ENCODE data around the gene FNDC3A. TPM values are rescaled to one million over a fixed set of nuclear protein-coding genes. Genes with fewer than 3 reads are reported as not detected.

FNDC3A gene

DNA sequence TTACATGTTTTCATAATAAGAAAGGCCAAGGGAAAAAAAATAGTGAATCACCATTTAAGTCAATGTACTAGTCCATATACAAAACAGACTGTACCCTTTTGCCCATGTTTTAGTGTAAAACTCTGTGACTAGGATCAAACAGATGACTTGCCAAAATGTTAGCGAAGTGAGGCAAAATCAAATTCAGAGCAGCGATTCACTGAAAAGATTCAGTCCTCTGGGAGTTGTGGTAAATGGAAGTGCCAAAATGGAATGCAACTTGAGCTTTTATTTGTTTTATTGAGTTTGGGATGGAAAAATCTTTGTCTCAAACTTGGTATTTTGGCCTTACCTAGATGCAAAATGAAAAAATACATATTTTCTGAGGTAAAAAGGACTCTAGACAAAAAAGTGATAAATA is 281.1 kb downstream of the FNDC3A start:
- no peak overlapping the region for H4K8ac ChIP-seq (ENCODE audit: low read depth, low read length)
- H3K4ac ChIP-seq (ENCODE audit: low read length), result no peak overlapping the region

GRCh38 chr13:49258089-49258796 is 282.5 kb downstream of the FNDC3A start:
- H3K36me3 ChIP-seq (replicated peaks in 1 of 2; ENCODE audit: control insufficient read depth in 2 of 2, insufficient read depth in 2 of 2, low read length in 2 of 2), result peaks cover 7 to 35% of the 10 kb centered on the region in 2 donors

More for the DNA sequence above, 281.1 kb downstream of the FNDC3A start:
- Histone ChIP-seq H3K27ac (replicated peaks; ENCODE audit: low read length) (no peak overlapping the region), H3K9ac (ENCODE audit: low read depth, low read length, poor library complexity) (no peak overlapping the region), H2BK12ac (ENCODE audit: low read length) (no peak overlapping the region), H3K23ac (ENCODE audit: low read depth, low read length, poor library complexity) (no peak overlapping the region), H3K14ac (ENCODE audit: low read length) (no peak overlapping the region), H3K4me2 (ENCODE audit: insufficient read depth, low read length, poor library complexity, severe bottlenecking) (no peak overlapping the region), H2BK5ac (ENCODE audit: low read length) (no peak overlapping the region), H3K9me3 (replicated peaks in 1 of 2; ENCODE audit: control insufficient read depth in 2 of 2, insufficient read depth in 1 of 2, low read depth in 1 of 2, low read length in 2 of 2) (no peaks in the 10 kb centered on the region), H2AFZ (ENCODE audit: low read length) (no peak overlapping the region), H3K4me1 (ENCODE audit: control insufficient read depth in 2 of 2, insufficient read depth in 1 of 2, low read depth in 1 of 2, low read length in 2 of 2) (no peaks in the 10 kb centered on the region), H2BK120ac (ENCODE audit: low read depth, low read length) (no peak overlapping the region), H3K18ac (ENCODE audit: low read length) (no peak overlapping the region), H2BK15ac (ENCODE audit: low read length) (no peak overlapping the region), H3K4me3 (ENCODE audit: low read length in 2 of 2) (no peak overlapping the region), H3K36me3 (replicated peaks in 1 of 2; ENCODE audit: control insufficient read depth in 2 of 2, insufficient read depth in 2 of 2, low read length in 2 of 2) (peaks cover 9 to 35% of the 10 kb centered on the region in 2 donors), H2AK5ac (ENCODE audit: low read depth, low read length) (no peak overlapping the region), H4K91ac (ENCODE audit: low read depth, low read length, poor library complexity) (no peak overlapping the region), H3K79me1 (ENCODE audit: low read depth, low read length) (no peaks in the 10 kb centered on the region), H3K27me3 (ENCODE audit: control insufficient read depth in 3 of 3, insufficient read depth in 3 of 3, low read depth in 1 of 3, low read length in 3 of 3) (no peaks in the 10 kb centered on the region)
- no peak for DNase-seq (ENCODE audit: low spot score)
- no CpG with 5 or more reads among the region's 2 CpGs for WGBS, 2 donors (ENCODE audit: extremely low coverage in 2 of 2, insufficient read length in 2 of 2, insufficient replicate concordance in 1 of 2)

More at GRCh38 chr13:49258089-49258796, 282.5 kb downstream of the FNDC3A start:
- no peak overlapping the region for H2BK15ac ChIP-seq (ENCODE audit: low read length)
- H3K14ac ChIP-seq (ENCODE audit: low read length), result no peak overlapping the region
- H2AK5ac ChIP-seq (ENCODE audit: low read depth, low read length), result no peak overlapping the region
- no peak overlapping the region for H4K8ac ChIP-seq (ENCODE audit: low read depth, low read length)
- no peak overlapping the region for H2BK120ac ChIP-seq (ENCODE audit: low read depth, low read length)
- no peak overlapping the region for H3K4me3 ChIP-seq (ENCODE audit: low read length in 2 of 2)
- no peak overlapping the region for H2BK12ac ChIP-seq (ENCODE audit: low read length)
- H3K79me1 ChIP-seq (ENCODE audit: low read depth, low read length), result no peaks in the 10 kb centered on the region
- H3K27ac ChIP-seq (replicated peaks; ENCODE audit: low read length), result no peak overlapping the region
- no peaks in the 10 kb centered on the region for H3K9me3 ChIP-seq (replicated peaks in 1 of 2; ENCODE audit: control insufficient read depth in 2 of 2, insufficient read depth in 1 of 2, low read depth in 1 of 2, low read length in 2 of 2)
- no peaks in the 10 kb centered on the region for H3K27me3 ChIP-seq (ENCODE audit: control insufficient read depth in 3 of 3, insufficient read depth in 3 of 3, low read depth in 1 of 3, low read length in 3 of 3)
- H4K91ac ChIP-seq (ENCODE audit: low read depth, low read length, poor library complexity), result no peak overlapping the region
- no peak overlapping the region for H2BK5ac ChIP-seq (ENCODE audit: low read length)
- no peak overlapping the region for H3K4ac ChIP-seq (ENCODE audit: low read length)
- no peak overlapping the region for H3K23ac ChIP-seq (ENCODE audit: low read depth, low read length, poor library complexity)
- no peak overlapping the region for H3K18ac ChIP-seq (ENCODE audit: low read length)
- no peak overlapping the region for H3K4me2 ChIP-seq (ENCODE audit: insufficient read depth, low read length, poor library complexity, severe bottlenecking)
- no peak overlapping the region for H2AFZ ChIP-seq (ENCODE audit: low read length)
- 100% methylated on average over 2 of the region's 3 CpGs; no CpG with 5 or more reads in 1 of the 2 donors for WGBS, 2 donors (ENCODE audit: extremely low coverage in 2 of 2, insufficient read length in 2 of 2, insufficient replicate concordance in 1 of 2)
- no peak overlapping the region for H3K9ac ChIP-seq (ENCODE audit: low read depth, low read length, poor library complexity)
- no peak for DNase-seq (ENCODE audit: low spot score)
- H3K4me1 ChIP-seq (ENCODE audit: control insufficient read depth in 2 of 2, insufficient read depth in 1 of 2, low read depth in 1 of 2, low read length in 2 of 2), result no peaks in the 10 kb centered on the region

Small RNAs within 50 kb of the gene (small RNA-seq; reads per million reads assigned to genes)
- gene COX7CP1 (ENCODE audit: insufficient read depth) (not detected), gene RNU6-60P (ENCODE audit: insufficient read depth) (not detected), gene RNY3P2 (ENCODE audit: insufficient read depth) (not detected)
